SKM-1 treated with dmso at 0.1 percent for 144 hours (cell line): Measurements from ENCODE around the gene CHD2.
"Not testable (repeated sequence)": the region's sequence is repeated elsewhere in the genome, so short reads cannot be mapped to it uniquely, and the experiment has no call there.

Source experiments
- DNase-seq: peaks from one replicate; lab custom pipeline; 2025; ENCODE audit not compliant: unreplicated experiment; lab: John Stamatoyannopoulos, UW

The CHD2 gene

DNA sequence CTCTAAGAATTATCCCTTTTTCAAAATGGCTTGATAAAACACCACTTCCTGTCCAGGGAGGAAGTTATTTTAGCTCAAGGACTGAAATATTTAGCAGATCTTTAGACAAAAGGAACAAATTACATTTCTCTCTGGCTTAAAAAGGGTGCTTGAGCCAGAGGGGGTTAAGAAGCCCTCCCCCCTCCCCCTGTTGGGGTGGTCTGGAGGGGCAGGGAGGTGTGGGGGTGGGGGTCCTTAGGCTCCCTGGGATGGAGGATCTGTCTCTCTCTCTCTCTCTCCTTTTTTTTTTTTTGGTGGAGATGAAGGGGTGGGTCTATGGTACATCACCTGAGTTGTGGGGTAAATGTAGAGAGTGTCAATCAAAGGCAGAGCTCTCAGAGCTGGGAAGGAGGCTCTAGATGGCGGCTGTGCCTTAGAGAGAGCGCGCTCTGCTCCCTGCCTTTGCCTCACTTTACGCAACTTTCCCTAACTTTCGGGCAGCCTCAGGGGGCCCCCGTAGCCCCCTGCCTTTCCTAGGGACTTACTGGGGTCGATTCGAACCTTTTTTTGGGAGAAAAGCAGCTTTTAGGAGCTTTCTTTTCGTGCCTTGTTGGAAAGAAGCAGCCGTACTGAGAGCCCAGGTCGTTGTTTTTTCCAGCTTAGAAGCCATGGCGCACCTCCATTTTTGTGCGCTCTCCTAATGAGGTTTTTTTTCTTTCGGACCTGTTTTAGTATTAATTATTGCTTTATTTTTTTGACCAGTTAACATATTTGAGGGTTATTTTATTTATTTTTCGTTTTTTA is at the start of gene CHD2:
Gene CHD2, plus strand, starts transcription at position 377 of the 783 bp plus-strand sequence. CDS start 914 bp downstream, outside the sequence.
- DNase-seq, result peak; percentile 84

DNA sequence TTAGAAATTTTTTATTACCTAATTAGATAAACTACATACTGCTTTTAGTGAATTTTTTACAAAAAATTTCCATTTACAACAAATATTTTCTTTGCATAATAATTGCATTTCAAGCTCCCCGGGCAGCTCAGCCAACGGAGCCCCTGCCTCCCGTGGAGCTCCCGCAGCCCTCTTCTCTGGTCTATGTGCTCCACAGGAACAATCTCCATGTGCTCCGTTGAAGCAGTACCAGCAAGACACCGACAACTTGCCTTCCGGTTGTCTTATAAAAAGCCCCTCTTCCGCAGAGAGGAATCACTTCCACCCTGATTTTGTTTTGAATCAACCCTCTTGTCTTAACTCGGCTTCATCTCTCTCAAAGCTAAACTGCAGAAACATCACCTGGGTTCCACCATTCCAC is 46.9 kb upstream of the CHD2 start:
- no peak for DNase-seq

DNA sequence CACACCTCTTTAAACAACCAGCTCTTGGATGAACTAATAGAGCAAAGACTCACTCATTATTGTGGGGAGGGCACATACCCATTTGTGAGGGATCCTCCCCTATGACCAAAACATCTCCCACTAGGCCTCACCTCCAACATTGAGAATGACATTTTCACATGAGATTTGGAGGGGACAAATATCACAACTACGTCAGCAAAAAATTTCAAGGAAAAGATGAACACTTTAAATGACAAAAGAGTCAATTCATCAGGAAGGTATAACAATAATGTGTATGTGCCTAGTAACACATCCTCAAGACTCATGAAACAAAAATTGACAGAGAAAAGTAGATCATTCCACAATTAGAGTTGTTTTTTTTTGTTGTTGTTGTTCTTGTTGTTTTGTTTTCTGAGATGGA is 38.4 kb upstream of the CHD2 start:
- no peak for DNase-seq

DNA sequence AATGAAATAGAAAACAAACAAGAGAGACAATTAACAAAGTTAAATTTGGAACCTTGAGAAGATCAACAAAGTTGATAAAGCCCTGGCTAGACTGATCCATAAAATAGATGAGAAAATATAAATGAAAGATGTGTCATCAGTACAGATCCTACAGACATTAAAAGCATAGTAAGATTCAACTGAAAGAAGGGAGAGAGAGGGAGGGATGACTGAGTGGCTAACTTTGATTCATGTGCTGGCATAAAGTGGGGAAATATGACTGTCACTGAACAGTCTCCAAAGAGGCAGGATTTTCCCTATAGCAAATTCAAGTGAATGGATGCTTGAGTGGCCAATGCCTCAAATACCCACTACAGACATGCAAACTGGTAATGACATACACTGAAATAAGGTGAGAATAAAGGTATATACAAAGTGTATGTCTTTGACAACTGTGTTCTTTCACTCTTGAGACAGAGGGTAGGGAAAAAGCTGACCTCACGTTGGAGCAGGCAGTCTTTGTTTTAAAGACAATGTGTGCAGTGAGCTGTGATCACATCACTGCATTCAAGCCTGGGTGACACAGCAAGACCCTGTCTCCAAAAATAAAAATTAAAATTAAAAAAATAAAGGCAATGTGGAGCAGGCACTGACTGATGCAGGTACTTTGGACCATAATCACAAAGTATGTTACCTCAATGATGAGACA is 35.9 kb upstream of the CHD2 start:
- DNase-seq, result no peak

DNA sequence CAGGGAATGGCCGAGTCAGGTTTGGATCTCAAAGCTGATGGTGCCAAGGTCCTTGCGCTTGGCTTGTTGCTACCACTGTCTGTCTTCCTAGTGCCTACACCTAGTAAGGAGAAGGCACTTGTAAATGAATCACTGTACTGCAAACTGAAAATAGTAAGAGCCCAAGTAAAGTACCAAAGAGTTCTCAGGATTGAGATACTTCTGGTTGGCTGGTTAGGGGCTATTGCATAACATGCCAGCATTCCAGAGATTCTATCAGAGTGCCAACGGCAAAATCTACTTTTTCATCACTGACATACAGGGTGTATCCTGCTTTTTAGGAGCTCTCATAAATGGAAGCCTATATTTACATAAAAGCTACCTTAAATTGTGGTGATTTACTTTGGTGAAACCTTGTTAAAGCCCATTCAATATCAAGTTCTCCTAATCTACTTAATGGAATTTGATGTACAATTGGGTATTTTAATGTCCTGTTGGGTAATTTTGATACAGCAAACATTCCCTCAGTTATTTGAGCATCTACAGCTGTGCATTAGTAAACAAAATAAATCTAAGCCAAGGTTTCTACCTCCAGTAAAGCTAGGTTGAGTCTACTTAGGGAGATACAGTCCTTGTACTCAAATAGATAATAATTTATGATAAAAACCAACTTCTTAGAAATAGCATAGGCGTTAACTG is 30.7 kb upstream of the CHD2 start:
- no peak for DNase-seq

DNA sequence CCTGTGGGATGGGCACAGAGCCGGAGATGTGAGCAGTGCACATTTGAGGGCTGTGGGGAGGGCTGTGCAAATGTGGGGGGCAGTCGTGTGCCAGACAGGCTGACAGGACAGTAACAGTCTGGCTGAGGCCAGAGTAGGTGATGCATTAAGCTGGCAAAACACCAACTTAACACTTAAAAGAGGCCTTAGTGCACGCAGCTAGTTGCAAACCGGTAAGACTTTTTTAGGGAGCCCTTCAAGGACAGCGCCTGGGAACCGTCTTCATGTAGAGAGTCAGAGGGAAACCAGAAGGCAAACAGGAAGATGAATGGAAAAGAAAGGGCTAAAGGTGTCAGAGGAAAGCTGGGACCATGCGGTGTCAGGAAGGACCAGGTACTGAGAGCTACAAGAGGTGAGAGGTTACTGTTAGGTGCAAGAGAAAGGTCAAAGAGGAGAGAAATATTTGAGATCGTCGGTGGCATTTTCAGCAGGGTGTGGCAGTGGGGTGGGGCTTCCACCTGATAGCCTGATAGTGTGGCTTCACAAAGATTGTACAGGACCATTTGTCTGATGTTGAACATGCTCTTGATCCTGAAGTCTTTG is 30.0 kb upstream of the CHD2 start:
- no peak for DNase-seq

DNA sequence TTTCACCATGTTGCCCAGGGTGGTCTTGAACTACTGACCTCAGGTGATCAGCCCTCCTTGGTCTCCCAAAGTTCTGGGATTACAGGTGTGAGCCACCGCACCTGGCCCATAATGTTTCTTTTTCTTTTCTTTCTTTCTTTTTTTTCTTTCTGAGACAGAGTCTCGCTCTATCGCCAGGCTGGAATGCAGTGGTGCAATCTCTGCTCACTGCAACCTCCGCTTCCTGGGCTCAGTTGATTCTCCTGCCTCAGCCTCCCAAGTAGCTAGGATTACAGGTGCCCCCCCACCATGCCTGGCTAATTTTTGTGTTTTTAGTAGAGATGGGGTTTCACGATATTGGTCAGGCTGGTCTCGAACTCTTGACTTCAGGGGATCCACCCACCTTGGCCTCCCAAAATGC is 27.2 kb upstream of the CHD2 start:
- not testable (repeated sequence) for DNase-seq

DNA sequence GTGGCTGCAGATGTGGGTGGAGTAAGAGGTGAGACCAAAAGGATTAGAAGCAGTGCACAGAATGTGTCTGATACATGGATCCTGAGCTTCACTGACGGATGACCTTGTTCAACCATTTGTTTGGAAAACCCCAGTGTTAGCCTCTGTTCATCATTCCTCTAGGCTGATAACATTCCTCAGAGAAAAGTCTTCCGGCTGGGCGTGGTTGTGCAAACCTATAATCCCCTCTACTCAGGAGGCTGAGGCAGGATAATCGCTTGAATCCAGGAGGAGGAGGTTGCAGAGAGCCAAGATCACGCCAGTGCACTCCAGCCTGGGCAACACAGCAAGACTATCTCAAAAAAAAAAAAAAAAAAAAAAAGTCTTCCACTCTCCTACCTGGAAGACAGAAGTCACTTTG is 23.1 kb upstream of the CHD2 start:
- no peak for DNase-seq

DNA sequence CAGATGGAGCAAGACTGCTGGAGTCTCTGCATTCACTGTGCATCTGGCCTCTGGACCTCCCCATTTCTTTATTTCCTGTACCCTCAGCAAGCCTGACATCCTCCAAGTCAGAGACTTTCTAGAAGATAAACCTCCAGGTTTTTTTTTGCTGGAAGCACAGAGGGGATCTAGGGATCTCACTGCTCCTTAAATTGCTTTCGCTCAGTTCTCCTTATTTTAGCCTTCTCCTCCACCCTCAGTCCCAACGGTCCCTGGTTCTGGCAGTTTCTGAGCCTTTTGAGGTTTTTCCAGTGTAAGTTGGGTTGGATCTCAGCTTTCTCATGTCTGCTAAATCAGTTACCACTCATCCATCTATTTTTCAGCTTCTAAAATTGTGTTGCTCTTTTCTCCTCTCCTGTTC is 22.7 kb upstream of the CHD2 start:
- DNase-seq, result no peak

DNA sequence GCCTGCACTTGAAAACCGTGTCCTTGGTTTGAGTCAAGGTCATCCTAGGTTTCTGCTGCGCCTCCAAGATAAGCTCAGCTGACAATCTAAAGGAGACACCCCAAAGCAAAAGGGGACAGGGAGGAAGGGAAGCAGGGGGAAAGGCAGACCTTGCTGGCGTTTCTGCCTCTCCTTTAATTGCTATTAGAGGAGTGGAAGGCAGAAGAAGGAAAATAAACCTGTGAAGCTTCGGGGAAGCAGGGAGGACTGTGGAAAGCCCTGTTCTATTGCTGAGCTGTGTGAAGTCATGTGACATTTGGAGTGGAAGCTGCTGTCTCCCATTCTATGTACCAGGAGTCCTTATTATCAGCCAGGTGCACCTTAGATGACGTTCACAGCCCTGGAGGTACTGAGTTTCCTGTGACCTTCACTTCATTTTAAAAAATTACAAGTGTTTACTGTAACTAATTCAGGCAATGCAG is 21.5 kb upstream of the CHD2 start:
- no peak for DNase-seq

DNA sequence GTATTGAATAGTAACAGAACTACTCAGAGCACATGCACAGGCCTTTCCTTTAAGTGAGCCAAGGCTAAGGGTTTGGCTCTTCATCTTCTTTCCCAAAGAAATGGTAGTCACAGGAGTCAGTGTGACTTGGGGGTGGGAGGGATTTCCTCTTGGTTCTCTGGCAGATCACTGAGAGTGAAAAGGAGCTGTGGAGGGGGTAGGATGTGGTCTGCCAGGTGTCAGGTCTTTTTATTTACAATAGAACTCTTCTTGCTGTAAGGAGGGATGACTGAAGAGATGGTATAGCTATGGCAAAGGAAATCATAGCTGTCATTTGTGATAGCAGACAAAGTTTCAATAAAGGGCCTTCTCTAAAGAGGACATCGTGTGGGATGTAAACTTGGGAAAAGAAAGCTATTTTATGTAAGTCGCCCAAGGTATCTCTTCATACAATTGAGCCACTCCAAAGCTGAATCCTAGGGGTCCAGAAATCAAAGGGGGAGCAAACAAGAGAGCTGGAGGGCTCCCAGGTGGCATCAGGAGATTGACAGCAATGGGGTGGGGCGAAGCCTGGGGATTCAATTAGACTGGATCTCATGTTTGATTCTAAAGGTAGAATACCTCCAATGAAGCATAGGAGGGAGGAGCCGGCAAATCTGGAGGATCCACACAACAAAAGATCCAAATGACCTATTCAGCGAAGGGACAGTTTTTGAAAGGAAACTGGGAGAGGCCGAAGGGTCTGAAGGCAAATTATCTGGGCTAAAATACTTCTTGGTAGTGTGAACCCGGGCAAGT is 20.0 kb upstream of the CHD2 start:
- no peak for DNase-seq

DNA sequence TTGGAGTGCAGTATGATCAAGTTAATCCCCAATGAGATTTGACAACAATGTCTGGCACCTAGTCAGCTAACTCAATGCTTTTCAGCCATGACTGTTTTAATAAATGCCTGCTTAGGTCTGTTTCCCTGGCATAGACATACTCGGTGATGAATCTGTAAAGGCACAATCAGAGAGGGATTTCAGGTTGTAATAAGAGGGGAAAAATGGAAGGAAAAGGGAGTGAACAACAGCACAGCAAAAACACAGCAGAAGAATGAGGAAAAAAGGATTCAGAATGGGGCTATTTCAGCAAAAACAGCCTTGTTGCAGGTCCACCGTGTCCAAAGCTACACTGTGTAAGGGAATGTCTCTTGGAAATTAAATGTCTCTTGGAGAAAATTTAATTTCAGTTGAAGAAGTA is 19.3 kb upstream of the CHD2 start:
- DNase-seq, result no peak

DNA sequence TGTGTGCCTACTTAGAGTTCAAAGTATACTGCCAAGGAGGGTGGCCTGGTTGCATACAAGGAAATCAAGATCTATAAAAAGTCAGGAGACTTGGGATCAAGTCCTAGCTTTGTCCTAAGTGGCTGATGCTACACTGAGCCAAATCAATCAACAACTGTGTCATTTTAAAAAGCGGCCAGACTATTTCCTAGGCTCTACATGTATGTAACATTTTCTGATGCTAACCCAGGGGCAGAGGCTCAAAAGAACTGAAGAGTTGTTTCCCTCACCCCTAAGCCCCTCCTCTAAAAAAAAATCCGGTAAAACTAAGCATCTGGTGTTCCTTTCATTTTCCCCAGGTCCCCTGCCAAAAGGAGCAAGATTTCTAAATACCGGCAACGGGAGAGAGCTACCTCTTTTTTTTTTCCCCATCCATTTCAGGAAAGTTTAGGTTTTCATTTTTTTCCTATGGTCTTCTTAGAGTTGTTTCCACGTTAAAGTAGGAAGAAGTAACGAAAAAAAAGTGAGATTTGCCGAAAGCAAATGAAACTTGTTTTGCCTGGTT is 18.8 kb upstream of the CHD2 start:
- no peak for DNase-seq

DNA sequence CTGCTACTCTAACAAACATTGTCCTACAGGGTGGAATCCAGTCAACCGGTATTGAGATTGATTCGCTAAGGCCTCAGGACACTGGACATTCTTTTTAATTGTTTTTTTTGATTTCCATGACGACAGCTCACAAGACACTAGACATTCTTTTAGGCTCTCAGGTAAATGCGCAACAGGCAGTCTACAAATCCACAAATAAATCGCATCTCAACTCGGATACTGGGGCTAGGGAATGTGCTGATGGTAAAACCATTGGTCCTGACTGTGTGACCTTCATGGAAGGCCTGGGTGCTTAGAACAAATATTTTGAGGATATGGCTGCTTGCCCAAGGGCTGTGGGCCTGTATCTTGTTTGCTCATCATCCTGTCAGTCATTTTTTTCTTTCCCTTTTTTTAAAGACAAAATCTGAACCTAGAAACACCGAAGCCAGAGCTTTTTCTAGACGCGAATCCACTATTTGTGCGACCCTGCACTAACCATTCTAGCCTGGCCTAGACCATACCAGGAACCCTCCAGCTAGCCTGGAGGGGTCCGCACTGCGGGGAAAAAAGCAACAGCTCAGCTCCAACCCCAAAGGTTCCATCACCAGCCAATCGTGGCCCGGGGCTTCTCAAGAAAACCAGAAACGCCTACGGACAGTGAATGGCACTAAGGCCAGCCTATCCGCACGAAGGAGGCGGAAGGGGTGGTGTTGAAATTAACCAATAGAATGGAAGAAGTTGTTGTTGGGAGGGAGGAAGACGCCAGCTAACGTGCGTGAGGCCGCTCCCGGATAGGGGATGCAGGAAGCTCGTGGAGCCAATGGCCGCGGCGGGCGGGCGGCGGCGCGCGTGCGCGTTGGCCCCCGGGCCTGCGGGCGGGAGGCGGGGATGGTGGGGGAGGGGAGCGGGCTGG is 18.1 kb upstream of the CHD2 start:
- DNase-seq, result peak; percentile 99

DNA sequence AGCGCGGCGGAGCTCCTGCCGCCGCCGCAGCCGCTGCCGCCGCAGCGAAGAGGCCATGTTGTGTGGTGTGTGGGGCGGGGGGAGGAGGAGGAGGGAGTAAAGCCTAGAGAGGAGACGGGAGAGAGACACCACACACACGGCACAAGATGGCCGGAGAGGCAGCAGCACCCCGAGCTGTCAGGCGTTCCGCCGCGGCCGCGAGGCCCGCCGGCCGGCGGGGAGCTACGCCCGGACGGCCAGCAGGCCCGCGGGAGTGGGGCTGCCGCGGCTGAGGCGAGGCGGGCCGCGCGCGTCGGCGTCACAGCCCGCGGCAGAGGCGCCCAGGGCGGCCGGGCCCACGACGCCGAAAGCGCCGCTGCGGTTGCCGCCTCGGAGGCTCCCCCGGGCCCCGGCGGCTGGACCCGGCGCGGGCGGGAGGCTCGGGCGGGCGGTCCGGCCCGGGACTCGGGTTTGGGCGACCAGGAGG is 17.4 kb upstream of the CHD2 start:
- no peak for DNase-seq

DNA sequence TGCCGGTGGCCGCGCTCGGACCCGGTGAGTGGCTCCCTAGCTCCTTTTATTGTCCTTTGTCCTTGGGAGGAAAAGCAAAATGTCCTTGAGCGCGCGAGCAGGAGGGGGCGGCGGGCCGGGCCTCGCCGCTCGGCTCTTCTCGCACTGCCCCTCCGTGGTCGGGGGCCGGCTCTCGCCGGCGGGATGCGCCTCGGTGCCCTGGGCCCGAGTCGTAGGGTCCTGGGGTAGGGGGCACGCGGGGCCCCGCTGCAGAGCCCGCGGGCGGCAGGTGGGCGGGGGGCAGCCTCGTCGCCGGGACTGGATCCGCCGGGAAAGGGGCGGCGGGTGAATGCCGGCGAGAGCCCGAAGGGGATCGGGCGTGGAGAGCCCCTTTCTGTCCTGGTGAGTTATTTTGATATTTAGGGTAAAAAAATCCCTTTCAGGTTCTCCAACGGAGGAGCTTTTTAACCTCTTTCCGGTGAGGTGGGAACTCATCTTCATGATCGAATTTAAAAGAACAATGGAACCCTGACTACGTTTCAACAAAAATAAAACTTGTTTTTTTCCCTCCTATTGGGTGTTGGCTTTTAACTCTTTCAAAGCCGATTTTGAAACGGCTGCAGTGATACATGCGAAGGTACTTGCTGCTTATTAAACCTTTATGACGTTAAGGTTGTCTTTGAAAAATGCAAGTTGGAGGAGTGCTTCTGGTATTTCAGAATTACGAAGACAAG is 16.8 kb upstream of the CHD2 start:
- DNase-seq, result no peak

DNA sequence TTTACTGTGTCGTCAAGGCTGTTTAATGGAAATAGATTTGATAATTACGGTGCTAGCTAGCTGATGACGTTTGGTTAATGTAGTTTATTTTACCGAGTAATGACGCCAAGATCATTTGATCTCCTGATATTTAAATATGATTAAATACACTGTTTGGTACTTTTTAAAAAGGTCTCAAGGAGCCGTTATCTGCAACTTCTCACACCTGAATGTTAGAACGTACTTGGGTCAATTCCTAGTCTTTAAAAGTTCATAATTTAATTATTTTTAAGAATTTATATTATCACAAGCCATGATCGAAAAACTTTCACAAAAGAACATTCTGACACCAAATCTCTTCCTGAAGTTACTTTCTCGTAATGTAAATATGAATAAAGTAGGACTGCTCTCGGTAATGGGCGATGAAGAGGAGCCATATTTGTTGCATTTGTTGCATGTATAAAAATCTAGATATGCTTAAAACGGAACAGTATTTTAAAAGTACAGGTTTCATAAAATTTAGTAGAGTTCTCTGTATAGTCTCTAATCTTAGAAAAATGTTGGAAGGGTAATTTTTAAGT is 16.2 kb upstream of the CHD2 start:
- no peak for DNase-seq

DNA sequence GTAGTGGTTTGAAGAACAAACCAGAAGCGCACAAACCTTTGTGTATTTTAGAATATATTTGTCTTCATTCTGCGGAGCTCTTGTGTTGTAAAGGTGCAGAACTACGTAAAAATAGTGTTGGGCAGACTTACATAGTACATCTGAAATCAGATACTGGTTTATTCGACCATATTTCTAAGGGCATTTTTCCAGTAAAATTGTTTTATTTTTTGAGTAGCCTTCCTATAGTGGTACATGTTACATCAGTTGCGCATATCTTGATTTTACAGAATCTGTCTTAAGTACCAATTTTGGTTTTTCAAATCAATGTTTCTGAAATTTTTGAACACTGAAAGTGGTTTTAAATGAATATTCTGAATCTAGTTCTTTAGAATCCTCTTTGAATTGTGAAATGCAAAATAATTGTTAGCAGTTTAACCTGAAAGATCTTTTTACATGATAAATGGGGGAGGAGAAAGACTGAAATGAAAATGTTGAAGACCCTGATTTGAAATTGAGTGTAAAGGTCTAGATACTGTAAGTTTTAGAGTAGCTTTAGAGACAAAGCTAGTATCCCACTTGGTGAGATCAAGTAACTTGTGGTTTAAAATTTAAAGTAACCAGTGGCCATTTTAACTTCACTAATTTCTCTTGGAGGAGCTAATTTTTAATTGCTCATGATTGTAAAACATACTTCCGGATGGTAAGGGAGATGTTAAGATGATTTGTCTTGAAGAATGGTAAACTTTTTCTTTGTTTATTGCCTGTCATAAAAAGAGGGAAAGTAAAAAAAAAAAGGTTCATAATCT is 15.5 kb upstream of the CHD2 start:
- no peak for DNase-seq
